ENCODE data around the gene SLC12A7.
"Not testable (repeated sequence)": the region's sequence is repeated elsewhere in the genome, so short reads cannot be mapped to it uniquely, and the experiment has no call there.

Gene SLC12A7

GRCh38 chr5:1002836-1003235 is 109.0 kb downstream of the SLC12A7 start:
- peaks cover 9 to 28% of the 10 kb centered on the region in 2 donors for H3K27me3 ChIP-seq (ENCODE audit: control insufficient read depth in 2 of 2, insufficient read depth in 2 of 2, low read length in 2 of 2)
- H3K9ac ChIP-seq (ENCODE audit: low read depth in 1 of 2, low read length in 2 of 2): no peak overlapping the region
- H3K4me1 ChIP-seq (ENCODE audit: control insufficient read depth in 2 of 2, insufficient read depth in 2 of 2, low read length in 2 of 2): peaks cover 10 to 12% of the 10 kb centered on the region in 2 donors
- H3K4me3 ChIP-seq (ENCODE audit: low read length in 2 of 2): no peak overlapping the region
- H3K36me3 ChIP-seq (ENCODE audit: control insufficient read depth in 2 of 2, insufficient read depth in 2 of 2, low read length in 2 of 2): no peaks in the 10 kb centered on the region
- no peak overlapping the region for H3K27ac ChIP-seq (ENCODE audit: low read depth in 2 of 2, low read length in 2 of 2)
- H3K9me3 ChIP-seq (ENCODE audit: control insufficient read depth in 2 of 2, low read length in 2 of 2): no peaks in the 10 kb centered on the region

- Histone ChIP-seq H3K9me3 (ENCODE audit: control insufficient read depth in 2 of 2, low read length in 2 of 2) (no peaks in the 10 kb centered on the region), H3K27me3 (ENCODE audit: control insufficient read depth in 2 of 2, insufficient read depth in 2 of 2, low read length in 2 of 2) (peaks cover 9 to 27% of the 10 kb centered on the region in 2 donors), H3K27ac (ENCODE audit: low read depth in 2 of 2, low read length in 2 of 2) (no peak overlapping the region), H3K36me3 (ENCODE audit: control insufficient read depth in 2 of 2, insufficient read depth in 2 of 2, low read length in 2 of 2) (no peaks in the 10 kb centered on the region), H3K4me1 (ENCODE audit: control insufficient read depth in 2 of 2, insufficient read depth in 2 of 2, low read length in 2 of 2) (peaks cover 10 to 12% of the 10 kb centered on the region in 2 donors), H3K4me3 (ENCODE audit: low read length in 2 of 2) (no peak overlapping the region), H3K9ac (ENCODE audit: low read depth in 1 of 2, low read length in 2 of 2) (no peak overlapping the region)
Measured at GRCh38 chr5:1002271-1002546, 109.7 kb downstream of the SLC12A7 start.

GRCh38 chr5:1001406-1002270 is 110.2 kb downstream of the SLC12A7 start:
- Histone ChIP-seq H3K27me3 (ENCODE audit: control insufficient read depth in 2 of 2, insufficient read depth in 2 of 2, low read length in 2 of 2) (peaks cover 9 to 22% of the 10 kb centered on the region in 2 donors), H3K9me3 (ENCODE audit: control insufficient read depth in 2 of 2, low read length in 2 of 2) (no peaks in the 10 kb centered on the region), H3K4me3 (ENCODE audit: low read length in 2 of 2) (no peak overlapping the region), H3K4me1 (ENCODE audit: control insufficient read depth in 2 of 2, insufficient read depth in 2 of 2, low read length in 2 of 2) (peaks cover 10 to 12% of the 10 kb centered on the region in 2 donors), H3K36me3 (ENCODE audit: control insufficient read depth in 2 of 2, insufficient read depth in 2 of 2, low read length in 2 of 2) (no peaks in the 10 kb centered on the region), H3K9ac (ENCODE audit: low read depth in 1 of 2, low read length in 2 of 2) (no peak overlapping the region), H3K27ac (ENCODE audit: low read depth in 2 of 2, low read length in 2 of 2) (no peak overlapping the region)

GRCh38 chr5:1000831-1001230 is 111.0 kb downstream of the SLC12A7 start:
- H3K9me3 ChIP-seq (ENCODE audit: control insufficient read depth in 2 of 2, low read length in 2 of 2); H3K4me3 ChIP-seq (ENCODE audit: low read length in 2 of 2); H3K9ac ChIP-seq (ENCODE audit: low read depth in 1 of 2, low read length in 2 of 2); H3K36me3 ChIP-seq (ENCODE audit: control insufficient read depth in 2 of 2, insufficient read depth in 2 of 2, low read length in 2 of 2); H3K27ac ChIP-seq (ENCODE audit: low read depth in 2 of 2, low read length in 2 of 2): not testable (repeated sequence)
- Histone ChIP-seq H3K4me1 (ENCODE audit: control insufficient read depth in 2 of 2, insufficient read depth in 2 of 2, low read length in 2 of 2) (peaks cover 10 to 12% of the 10 kb centered on the region in 2 donors), H3K27me3 (ENCODE audit: control insufficient read depth in 2 of 2, insufficient read depth in 2 of 2, low read length in 2 of 2) (peaks cover 8 to 14% of the 10 kb centered on the region in 2 donors)

Data from mucosa of rectum (tissue), 2 donors.